Measurements from ENCODE around the gene DNAH10. TPM values are rescaled to one million over a fixed set of nuclear protein-coding genes. Genes with fewer than 3 reads are reported as not detected.

The DNAH10 gene
- polyA plus RNA-seq, 2 of the 4 experiments (the other 2 are of a cell fraction), result 0.14 to 0.39 TPM

GRCh38 chr12:123807670-123808069, 45.6 kb downstream of the DNAH10 start:
- ChIA-PET POLR2A (no interaction called here), CTCF (interaction anchor here (0.7 kb wide), 1 partner anchor 34 kb away, joined by 3 read pairs; no protein-coding TSS in a partner anchor)
- Histone ChIP-seq H3K4me1 (no peaks in the 10 kb centered on the region), H3K4me3 (no peak overlapping the region), H3K27ac (peak overlapping the region in 1 of 2 experiments; percentile 12; a peak in 1 of 6 replicates), H3K4me2 (peak overlapping the region; percentile 27; the same call in 2 of the 3 replicates), H3K9me3 (no peaks in the 10 kb centered on the region)
- DNase-seq (ENCODE audit: low read depth in 1 of 2, low spot score in 1 of 2) (no peak), FAIRE-seq (no peak), ATAC-seq (peak; percentile 58 to 71; a peak in 4 of 6 replicates)
- 10% methylated on average over 2 of the region's 2 CpGs for WGBS (ENCODE audit: missing lambda C conversion rate)
- no peak for TF ChIP-seq HEYL (CRISPR knock-in tag; IDR thresholded peaks at IDR 0.05)
- no peak for TF ChIP-seq JUNB (IDR thresholded peaks at IDR 0.05)
- no peak for TF ChIP-seq CHD2 (IDR thresholded peaks at IDR 0.05; ENCODE audit: low read length, partially characterized antibody)

DNA sequence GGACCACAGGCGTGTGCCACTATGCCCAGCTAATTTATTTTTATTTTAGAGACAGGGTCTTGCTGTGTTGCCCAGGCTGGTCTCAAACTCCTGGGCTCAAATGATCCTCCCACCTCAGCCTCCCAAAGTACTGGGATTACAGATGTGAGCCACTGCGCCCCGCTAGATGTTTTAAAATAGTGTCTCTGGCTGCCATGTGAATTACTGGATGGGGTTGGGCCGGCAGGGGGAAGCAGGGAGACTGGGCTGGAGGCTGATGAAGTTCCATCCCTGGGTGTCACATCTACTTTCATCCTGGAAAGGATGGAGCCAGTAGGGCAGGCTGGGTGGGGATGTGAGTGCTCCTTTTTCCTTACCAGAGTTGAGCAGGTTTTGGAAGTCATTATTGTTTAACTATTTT, 46.1 kb downstream of the DNAH10 start:
- TF ChIP-seq HMGXB4 (CRISPR knock-in tag; IDR thresholded peaks at IDR 0.05; ENCODE audit: borderline replicate concordance), result no peak
- TF ChIP-seq RAD21 (conservative IDR thresholded peaks at IDR 0.05 in 1 of 2, IDR thresholded peaks at IDR 0.05 in 1 of 2), result peak; percentile 34 to 59; a peak in 4 of 5 replicates
- no peak for TF ChIP-seq RNF2 (IDR thresholded peaks at IDR 0.05; ENCODE audit: borderline replicate concordance, low read depth)
- TF ChIP-seq CTCF (IDR thresholded peaks at IDR 0.05), result peak; percentile 34; the same call in 1 of the 3 replicates
- no peak for TF ChIP-seq FOXS1 (CRISPR knock-in tag; IDR thresholded peaks at IDR 0.05)
- H3K27ac ChIP-seq, result no peak overlapping the region
- CTCF ChIA-PET, result no interaction called here
- no peak for FAIRE-seq
- WGBS (ENCODE audit: missing lambda C conversion rate), result 28% methylated on average over 4 of the region's 4 CpGs
- peak; percentile 60 to 74 for DNase-seq (ENCODE audit: low read depth in 1 of 2, low spot score in 1 of 2)
- POLR2A ChIA-PET, result no interaction called here
- ATAC-seq, result peak; percentile 93 to 95
- no peaks in the 10 kb centered on the region for H3K9me3 ChIP-seq
- peak overlapping the region; percentile 27; the same call in 2 of the 3 replicates for H3K4me2 ChIP-seq
- no peaks in the 10 kb centered on the region; the same call in 2 of the 3 replicates for H3K4me1 ChIP-seq
- H3K4me3 ChIP-seq, result no peak overlapping the region

DNA sequence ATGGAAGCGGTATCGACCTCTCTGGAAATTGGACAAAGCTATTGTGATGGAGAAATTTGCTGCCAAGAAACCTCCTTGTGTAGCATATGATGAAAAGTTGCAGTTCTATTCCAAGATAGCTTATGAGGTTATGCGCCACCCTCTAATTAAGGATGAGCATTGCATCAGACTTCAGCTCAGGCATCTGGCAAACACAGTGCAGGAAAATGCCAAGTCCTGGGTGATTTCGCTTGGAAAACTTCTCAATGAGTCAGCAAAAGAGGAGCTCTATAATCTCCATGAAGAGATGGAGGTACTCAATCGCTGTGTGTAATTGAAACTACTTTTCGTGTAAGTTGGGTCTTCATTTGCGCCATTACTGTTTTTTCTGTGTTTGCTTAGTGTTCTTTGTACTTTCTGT, 51.2 kb downstream of the DNAH10 start:
- Histone ChIP-seq H3K9me3 (peaks cover 21% of the 10 kb centered on the region), H3K4me3 (no peak overlapping the region), H3K27ac (no peak overlapping the region), H3K4me2 (no peak overlapping the region), H3K4me1 (no peaks in the 10 kb centered on the region; the same call in 2 of the 3 replicates)
- CTCF ChIA-PET, result interaction anchor here (1.0 kb wide), 1 partner anchor 16 kb away, joined by 4 read pairs; no protein-coding TSS in a partner anchor
- 82% methylated on average over 7 of the region's 7 CpGs for WGBS (ENCODE audit: missing lambda C conversion rate)
- no peak for ATAC-seq
- no peak for FAIRE-seq
- DNase-seq (ENCODE audit: low read depth in 1 of 2, low spot score in 1 of 2), result no peak
- TF ChIP-seq MAFK (IDR thresholded peaks at IDR 0.05; ENCODE audit: partially characterized antibody), result peak; percentile 68
- no peak for TF ChIP-seq HDAC2 (IDR thresholded peaks at IDR 0.05)
- TF ChIP-seq RFX5 (IDR thresholded peaks at IDR 0.05), result no peak
- TF ChIP-seq KDM5A (IDR thresholded peaks at IDR 0.05), result no peak
- no peak for TF ChIP-seq HOXB13 (CRISPR knock-in tag; IDR thresholded peaks at IDR 0.05; ENCODE audit: low read depth)
- POLR2A ChIA-PET, result no interaction called here

- ChIA-PET CTCF (no interaction called here), POLR2A (interaction anchor here (0.6 kb wide), 1 partner anchor 207 kb away, joined by 4 read pairs; no protein-coding TSS in a partner anchor)
- Histone ChIP-seq H3K4me1 (no peaks in the 10 kb centered on the region; the same call in 2 of the 3 replicates), H3K4me2 (no peak overlapping the region), H3K27ac (no peak overlapping the region), H3K9me3 (peaks cover 23% of the 10 kb centered on the region), H3K4me3 (no peak overlapping the region)
- 47% methylated on average over 2 of the region's 2 CpGs for WGBS (ENCODE audit: missing lambda C conversion rate)
- TF ChIP-seq HMGXB4 (CRISPR knock-in tag; IDR thresholded peaks at IDR 0.05; ENCODE audit: borderline replicate concordance) (no peak), NR3C1 (IDR thresholded peaks at IDR 0.05) (no peak), EHF (CRISPR knock-in tag; IDR thresholded peaks at IDR 0.05) (no peak), CHD2 (IDR thresholded peaks at IDR 0.05; ENCODE audit: low read length, partially characterized antibody) (no peak), ZFP36 (IDR thresholded peaks at IDR 0.05; ENCODE audit: borderline replicate concordance, partially characterized antibody) (no peak), ESRRA (IDR thresholded peaks at IDR 0.05; ENCODE audit: borderline replicate concordance, low read length) (no peak), CEBPB (IDR thresholded peaks at IDR 0.05) (no peak), MAZ (IDR thresholded peaks at IDR 0.05; ENCODE audit: borderline replicate concordance, low read depth, low read length) (no peak), HDAC2 (IDR thresholded peaks at IDR 0.05) (no peak), HOXA7 (CRISPR knock-in tag; IDR thresholded peaks at IDR 0.05) (no peak)
- TF ChIP-seq, protein P1, sequence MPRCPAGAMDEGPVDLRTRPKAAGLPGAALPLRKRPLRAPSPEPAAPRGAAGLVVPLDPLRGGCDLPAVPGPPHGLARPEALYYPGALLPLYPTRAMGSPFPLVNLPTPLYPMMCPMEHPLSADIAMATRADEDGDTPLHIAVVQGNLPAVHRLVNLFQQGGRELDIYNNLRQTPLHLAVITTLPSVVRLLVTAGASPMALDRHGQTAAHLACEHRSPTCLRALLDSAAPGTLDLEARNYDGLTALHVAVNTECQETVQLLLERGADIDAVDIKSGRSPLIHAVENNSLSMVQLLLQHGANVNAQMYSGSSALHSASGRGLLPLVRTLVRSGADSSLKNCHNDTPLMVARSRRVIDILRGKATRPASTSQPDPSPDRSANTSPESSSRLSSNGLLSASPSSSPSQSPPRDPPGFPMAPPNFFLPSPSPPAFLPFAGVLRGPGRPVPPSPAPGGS (IDR thresholded peaks at IDR 0.05), result no peak
- ATAC-seq (no peak), FAIRE-seq (no peak), DNase-seq (ENCODE audit: low read depth in 1 of 2, low spot score in 1 of 2) (no peak)
Measured at GRCh38 chr12:123815968-123816367, 53.9 kb downstream of the DNAH10 start.
